Activated naive CD4-positive, alpha-beta T cell treated with anti-CD3 and anti-CD28 coated beads for 36 hours (primary cell): ENCODE data around the gene SIGLEC9. TPM values are rescaled to one million over a fixed set of nuclear protein-coding genes. Genes with fewer than 3 reads are reported as not detected.
A peak's percentile ranks its signal among the peaks of the same experiment; 100 is the strongest.

Experiments
- CTCF ChIA-PET: fragments of 350-600 bp; sonication (Branson Sonifier 250); formaldehyde crosslinking; loops from one replicate; lab custom pipeline; 2021; ENCODE audit warnings: antibody characterized with exemption; lab: Charles Lee
- DNase-seq: peaks from one replicate; pipeline ENCODE4 v3.0.0-alpha.2; 2020
- H3K27ac Mint-ChIP-seq: one replicate; pipeline ENCODE4 v1.8.0; 2021; ENCODE audit warnings: mild to moderate bottlenecking, mixed read lengths
- H3K27me3 Mint-ChIP-seq: one replicate; pipeline ENCODE4 v1.8.0; 2021; ENCODE audit warnings: low read depth, mixed read lengths
- H3K36me3 Mint-ChIP-seq: one replicate; pipeline ENCODE4 v1.8.0; 2021; ENCODE audit warnings: low read depth, mixed read lengths
- H3K4me1 Mint-ChIP-seq: one replicate; pipeline ENCODE4 v1.8.0; 2021; ENCODE audit warnings: low read depth, mixed read lengths
- H3K4me3 Mint-ChIP-seq: one replicate; pipeline ENCODE4 v1.8.0; 2021; ENCODE audit warnings: mild to moderate bottlenecking, moderate library complexity, mixed read lengths
- H3K9me3 Mint-ChIP-seq: one replicate; pipeline ENCODE4 v1.8.0; 2021; ENCODE audit warnings: mixed read lengths
- intact Hi-C: fragments of 100-400 bp; cut with micrococcal nuclease; formaldehyde crosslinking; loops from one replicate; pipeline ENCODE4 v1.15.1; 2023
- total RNA-seq, 2 experiments: library from RNA; stranded (reverse); gene quantifications; one replicate each; pipeline ENCODE4 v1.2.3, GENCODE V29; 2021

SIGLEC9 gene
- total RNA-seq, 2 experiments from 2014 or later: 1.7 to 1.9 TPM

GRCh38 chr19:51089786-51090185, 34.9 kb upstream of the SIGLEC9 start:
- intact Hi-C loops: no loop called here
- Mint-ChIP-seq H3K4me3 (no peak overlapping the region), H3K27ac (no peak overlapping the region), H3K36me3 (peaks cover 2% of the 10 kb centered on the region), H3K9me3 (no peaks in the 10 kb centered on the region), H3K4me1 (no peaks in the 10 kb centered on the region), H3K27me3 (no peaks in the 10 kb centered on the region)
- DNase-seq: no peak
- CTCF ChIA-PET: no interaction called here

- no peaks in the 10 kb centered on the region for H3K9me3 Mint-ChIP-seq
- H3K27ac Mint-ChIP-seq: no peak overlapping the region
- H3K27me3 Mint-ChIP-seq: no peaks in the 10 kb centered on the region
- intact Hi-C loops: no loop called here
- peaks cover 2% of the 10 kb centered on the region for H3K36me3 Mint-ChIP-seq
- H3K4me1 Mint-ChIP-seq: no peaks in the 10 kb centered on the region
- no peak for DNase-seq
- H3K4me3 Mint-ChIP-seq: no peak overlapping the region
- CTCF ChIA-PET: interaction anchor here (1.0 kb wide), 1 partner anchor 11 kb away, joined by 3 read pairs; no protein-coding TSS in a partner anchor
Observed at GRCh38 chr19:51090471-51090870, 34.2 kb upstream of the SIGLEC9 start.

- intact Hi-C loops: no loop called here
- Mint-ChIP-seq H3K27me3 (no peaks in the 10 kb centered on the region), H3K9me3 (no peaks in the 10 kb centered on the region), H3K4me3 (no peak overlapping the region), H3K4me1 (no peaks in the 10 kb centered on the region), H3K36me3 (peaks cover 2% of the 10 kb centered on the region), H3K27ac (no peak overlapping the region)
- CTCF ChIA-PET: interaction anchor here (1.0 kb wide), 1 partner anchor 10 kb away, joined by 3 read pairs; no protein-coding TSS in a partner anchor
- no peak for DNase-seq
Observed at GRCh38 chr19:51091126-51091525, 33.6 kb upstream of the SIGLEC9 start.

GRCh38 chr19:51091895-51092873, 32.5 kb upstream of the SIGLEC9 start:
- Mint-ChIP-seq H3K27me3 (no peaks in the 10 kb centered on the region), H3K9me3 (no peaks in the 10 kb centered on the region), H3K36me3 (peaks cover 5% of the 10 kb centered on the region), H3K4me1 (peaks cover 7% of the 10 kb centered on the region), H3K27ac (no peak overlapping the region), H3K4me3 (no peak overlapping the region)
- CTCF ChIA-PET: no interaction called here
- DNase-seq: no peak
- intact Hi-C loops: no loop called here

GRCh38 chr19:51093101-51093500, 31.6 kb upstream of the SIGLEC9 start:
- Mint-ChIP-seq H3K27ac (no peak overlapping the region), H3K9me3 (no peaks in the 10 kb centered on the region), H3K36me3 (peaks cover 11% of the 10 kb centered on the region), H3K4me3 (no peak overlapping the region), H3K27me3 (no peaks in the 10 kb centered on the region), H3K4me1 (peaks cover 15% of the 10 kb centered on the region)
- intact Hi-C loops: no loop called here
- CTCF ChIA-PET: no interaction called here
- no peak for DNase-seq

- no peaks in the 10 kb centered on the region for H3K9me3 Mint-ChIP-seq
- intact Hi-C loops: loop anchor here (1.0 kb wide), 1 partner anchor 163 kb away; no protein-coding TSS in a partner anchor
- no peak overlapping the region for H3K4me3 Mint-ChIP-seq
- no peak for DNase-seq
- no peak overlapping the region for H3K27ac Mint-ChIP-seq
- H3K27me3 Mint-ChIP-seq: no peaks in the 10 kb centered on the region
- peaks cover 15% of the 10 kb centered on the region for H3K4me1 Mint-ChIP-seq
- peaks cover 11% of the 10 kb centered on the region for H3K36me3 Mint-ChIP-seq
- CTCF ChIA-PET: interaction anchor here (3.1 kb wide), 1 partner anchor 73 kb away, joined by 22 read pairs; no protein-coding TSS in a partner anchor
Observed at GRCh38 chr19:51093510-51094345, 31.0 kb upstream of the SIGLEC9 start.

GRCh38 chr19:51094696-51095279, 29.9 kb upstream of the SIGLEC9 start:
- peaks cover 13% of the 10 kb centered on the region for H3K36me3 Mint-ChIP-seq
- H3K27ac Mint-ChIP-seq: no peak overlapping the region
- peaks cover 20% of the 10 kb centered on the region for H3K4me1 Mint-ChIP-seq
- no peaks in the 10 kb centered on the region for H3K9me3 Mint-ChIP-seq
- CTCF ChIA-PET: interaction anchor here (0.6 to 3.1 kb wide), 3 partner anchors 74 to 1250 kb away, joined by 3 to 22 read pairs (median 5); no protein-coding TSS in a partner anchor
- H3K4me3 Mint-ChIP-seq: no peak overlapping the region
- H3K27me3 Mint-ChIP-seq: no peaks in the 10 kb centered on the region
- peak; percentile 60 for DNase-seq
- intact Hi-C loops: loop anchor here (1.0 kb wide), 1 partner anchor 164 kb away; no protein-coding TSS in a partner anchor

DNA sequence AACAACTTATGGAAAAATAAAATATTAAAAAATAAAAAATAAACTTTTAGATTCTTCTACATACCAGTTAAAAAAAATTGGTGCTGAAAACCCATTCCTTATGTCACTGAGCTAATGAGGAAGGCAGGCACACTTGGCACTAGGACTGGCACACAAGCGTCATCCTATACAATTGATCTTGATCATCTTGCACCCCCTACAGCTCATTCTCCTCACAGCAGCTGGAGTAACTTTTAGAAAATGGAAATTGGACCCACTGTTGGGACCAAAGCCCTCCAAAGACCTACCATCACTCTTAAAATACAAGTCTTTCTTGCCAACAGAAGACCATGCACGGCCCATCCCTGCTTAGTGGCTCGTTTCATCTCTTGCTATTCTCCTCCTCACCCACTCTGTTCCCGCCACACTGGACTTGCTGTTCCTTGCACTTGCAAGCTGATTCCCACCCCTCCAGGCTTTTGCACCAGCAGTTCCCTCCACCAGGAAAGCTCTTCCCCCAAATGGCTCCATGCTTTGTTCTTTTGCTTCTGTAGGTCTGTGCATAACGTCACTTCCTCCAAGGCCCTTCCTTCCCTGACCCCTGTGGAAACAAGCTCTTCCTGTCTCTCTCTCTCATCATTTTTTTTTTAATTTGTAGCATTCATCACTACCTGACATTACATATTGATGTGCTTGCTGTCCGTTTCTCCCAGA, 28.1 kb upstream of the SIGLEC9 start:
- Mint-ChIP-seq H3K4me3 (no peak overlapping the region), H3K27ac (no peak overlapping the region), H3K27me3 (no peaks in the 10 kb centered on the region), H3K36me3 (peaks cover 13% of the 10 kb centered on the region), H3K9me3 (no peaks in the 10 kb centered on the region), H3K4me1 (peaks cover 28% of the 10 kb centered on the region)
- CTCF ChIA-PET: interaction anchor here (0.6 to 3.1 kb wide), 17 partner anchors 8 to 356 kb away, joined by 3 to 22 read pairs (median 3); no protein-coding TSS in a partner anchor
- intact Hi-C loops: loop anchor here (1.0 kb wide), 1 partner anchor 75 kb away; no protein-coding TSS in a partner anchor
- DNase-seq: no peak

DNA sequence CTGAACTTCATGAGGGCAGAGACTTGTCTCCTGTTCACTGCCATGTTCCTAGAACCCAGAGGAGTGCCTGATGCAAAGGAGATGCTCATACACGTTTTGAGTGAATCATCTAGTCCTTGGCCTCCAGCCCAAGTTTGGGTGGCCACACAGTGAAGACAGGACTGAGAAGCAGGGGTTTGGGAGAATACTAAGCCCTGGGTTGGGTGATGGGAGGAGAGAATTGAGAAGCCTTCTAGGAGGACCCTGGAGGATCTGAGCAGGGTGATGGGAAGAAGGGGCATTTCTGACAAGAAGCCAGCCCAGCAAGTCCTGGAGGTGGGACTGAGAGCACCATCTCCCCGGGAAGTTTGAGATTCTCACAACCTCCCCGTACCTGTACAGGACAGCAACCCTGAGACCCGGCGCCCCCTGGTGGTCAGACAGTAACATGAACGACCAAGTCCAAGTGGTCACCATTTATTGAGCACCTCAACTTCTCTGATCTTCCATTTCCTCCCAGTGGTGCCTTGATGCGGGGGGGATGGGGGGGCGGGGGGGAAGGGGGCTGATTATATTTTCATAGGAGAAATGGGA, 27.5 kb upstream of the SIGLEC9 start:
- CTCF ChIA-PET: interaction anchor here (0.7 to 3.1 kb wide), 14 partner anchors 8 to 355 kb away, joined by 3 to 22 read pairs (median 4); no protein-coding TSS in a partner anchor
- Mint-ChIP-seq H3K4me3 (no peak overlapping the region), H3K27ac (no peak overlapping the region), H3K9me3 (no peaks in the 10 kb centered on the region), H3K36me3 (peaks cover 13% of the 10 kb centered on the region), H3K4me1 (peaks cover 32% of the 10 kb centered on the region), H3K27me3 (no peaks in the 10 kb centered on the region)
- DNase-seq: peak; percentile 83
- intact Hi-C loops: no loop called here

DNA sequence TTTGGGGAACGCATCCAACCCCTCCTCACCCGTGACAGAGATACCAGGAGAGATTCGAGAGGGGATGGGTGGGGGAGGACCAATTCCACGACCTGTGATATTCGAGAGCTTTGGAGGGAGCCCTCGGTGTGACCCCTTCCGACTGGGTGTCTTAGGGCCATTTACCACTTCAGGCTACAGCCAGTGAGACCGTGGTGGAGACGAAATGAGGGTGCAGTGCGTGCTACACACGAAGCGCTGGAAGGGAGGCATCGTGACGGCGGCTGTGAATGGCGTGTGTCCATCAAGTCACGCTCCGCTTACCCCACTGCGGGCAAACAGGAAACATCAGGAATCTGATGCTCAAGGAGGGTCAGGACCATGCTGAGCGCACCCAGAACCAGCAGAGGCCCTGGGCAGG, 26.9 kb upstream of the SIGLEC9 start:
- CTCF ChIA-PET: interaction anchor here (2.1 kb wide), 1 partner anchor 61 kb away, joined by 5 read pairs; no protein-coding TSS in a partner anchor
- intact Hi-C loops: no loop called here
- no peak overlapping the region for H3K27ac Mint-ChIP-seq

More for the DNA sequence above, 26.9 kb upstream of the SIGLEC9 start:
- DNase-seq: no peak
- H3K27me3 Mint-ChIP-seq: no peaks in the 10 kb centered on the region
- no peaks in the 10 kb centered on the region for H3K9me3 Mint-ChIP-seq
- H3K4me3 Mint-ChIP-seq: peak overlapping the region; percentile 18
- peaks cover 37% of the 10 kb centered on the region for H3K4me1 Mint-ChIP-seq
- H3K36me3 Mint-ChIP-seq: peaks cover 17% of the 10 kb centered on the region
